CD14-positive monocyte (primary cell): ENCODE results near the gene SYNPO2. TPM values are rescaled to one million over a fixed set of nuclear protein-coding genes. Genes with fewer than 3 reads are reported as not detected.

Source experiments
- DNase-seq, 3 donors: peaks; one replicate each; pipeline ENCODE4 v3.0.0-alpha.2; 2011 to 2022
- H2AFZ ChIP-seq: 2 replicates; pipeline ENCODE4 v1.6.0; 2012; ENCODE audit warnings: mild to moderate bottlenecking, low read depth, low read length, inconsistent platforms; ENCODE audit not compliant: insufficient read depth, poor library complexity, severe bottlenecking
- H3K27ac ChIP-seq, 2 donors: 1 replicate in 1 of 2; 2 replicates in 1 of 2; pipeline ENCODE4 v1.5.1; 2012 to 2013; ENCODE audit warnings: low read length in 2 of 2, control low read depth in 1 of 2, inconsistent platforms in 1 of 2, low read depth in 1 of 2, mild to moderate bottlenecking in 1 of 2
- H3K27me3 ChIP-seq, 2 donors: one replicate each; pipeline versions ENCODE4 v1.6.0 to v1.6.1; 2011 to 2013; ENCODE audit warnings: low read length in 2 of 2; ENCODE audit not compliant: control insufficient read depth in 2 of 2, insufficient read depth in 2 of 2
- H3K36me3 ChIP-seq, 2 donors: replicated peaks in 1 of 2; 1 replicate in 1 of 2; 2 replicates in 1 of 2; pipeline versions ENCODE4 v1.5.1 to v1.6.1; 2012 to 2013; ENCODE audit warnings: low read length in 2 of 2, control low read depth in 1 of 2, inconsistent platforms in 1 of 2, mild to moderate bottlenecking in 1 of 2; ENCODE audit not compliant: insufficient read depth in 2 of 2, control insufficient read depth in 1 of 2
- H3K4me1 ChIP-seq, 2 donors: 1 replicate in 1 of 2; 2 replicates in 1 of 2; pipeline versions ENCODE4 v1.5.1 to v1.6.1; 2012 to 2013; ENCODE audit warnings: low read length in 2 of 2, control low read depth in 1 of 2, inconsistent platforms in 1 of 2, mild to moderate bottlenecking in 1 of 2, moderate library complexity in 1 of 2; ENCODE audit not compliant: insufficient read depth in 2 of 2, control insufficient read depth in 1 of 2
- H3K4me2 ChIP-seq: replicated peaks from 2 replicates; pipeline ENCODE3; 2012; ENCODE audit warnings: low read length, moderate library complexity, mild to moderate bottlenecking; ENCODE audit not compliant: poor library complexity, severe bottlenecking; ENCODE audit errors: extremely low read depth
- H3K4me3 ChIP-seq, 3 experiments: fragments of 200-600 bp in 1 of 3; sonication (generic) in 1 of 3; replicated peaks in 1 of 3; 1 replicate in 2 of 3; 2 replicates in 1 of 3; pipeline ENCODE4 v1.5.1; 2011 to 2013; ENCODE audit warnings: low read length in 3 of 3, mild to moderate bottlenecking in 3 of 3, control low read depth in 2 of 3, low read depth in 2 of 3, inconsistent platforms in 1 of 3, moderate library complexity in 1 of 3
- H3K79me2 ChIP-seq: 2 replicates; pipeline ENCODE4 v1.6.0; 2012; ENCODE audit warnings: mild to moderate bottlenecking, control low read depth, inconsistent platforms, low read length, moderate library complexity; ENCODE audit not compliant: insufficient read depth
- H3K9ac ChIP-seq: 2 replicates; pipeline ENCODE4 v1.6.0; 2017; ENCODE audit warnings: low read length, mild to moderate bottlenecking; ENCODE audit not compliant: insufficient read depth, poor library complexity, severe bottlenecking
- H3K9me3 ChIP-seq, 2 donors: replicated peaks in 1 of 2; 1 replicate in 1 of 2; 2 replicates in 1 of 2; pipeline versions ENCODE4 v1.5.1 to v1.6.1; 2012 to 2013; ENCODE audit warnings: low read length in 2 of 2, control low read depth in 1 of 2; ENCODE audit not compliant: control insufficient read depth in 1 of 2, insufficient read depth in 1 of 2
- H4K20me1 ChIP-seq: 2 replicates; pipeline ENCODE4 v1.6.0; 2012; ENCODE audit warnings: mild to moderate bottlenecking, low read length, control low read depth, moderate library complexity; ENCODE audit not compliant: insufficient read depth
- H3K27ac Mint-ChIP-seq, 7 donors: one replicate each; pipeline ENCODE4 v1.8.0; 2020; ENCODE audit warnings: mild to moderate bottlenecking in 7 of 7, mixed read lengths in 7 of 7, moderate library complexity in 6 of 7, inconsistent platforms in 2 of 7
- H3K27me3 Mint-ChIP-seq, 3 donors: one replicate each; pipeline ENCODE4 v1.8.0; 2021 to 2022; ENCODE audit warnings: low read depth in 3 of 3, mild to moderate bottlenecking in 3 of 3, mixed read lengths in 3 of 3, moderate library complexity in 3 of 3, inconsistent platforms in 1 of 3
- H3K36me3 Mint-ChIP-seq, 2 donors: one replicate each; pipeline ENCODE4 v1.8.0; 2020; ENCODE audit warnings: mixed read lengths in 2 of 2, inconsistent platforms in 1 of 2, mild to moderate bottlenecking in 1 of 2
- H3K4me1 Mint-ChIP-seq: one replicate; pipeline ENCODE4 v1.8.0; 2020; ENCODE audit warnings: mild to moderate bottlenecking, mixed read lengths
- H3K4me3 Mint-ChIP-seq, 2 donors: one replicate each; pipeline ENCODE4 v1.8.0; 2020; ENCODE audit warnings: mild to moderate bottlenecking in 2 of 2, mixed read lengths in 2 of 2, moderate library complexity in 1 of 2
- H3K9me3 Mint-ChIP-seq, 7 donors: one replicate each; pipeline ENCODE4 v1.8.0; 2020 to 2022; ENCODE audit warnings: mixed read lengths in 7 of 7, mild to moderate bottlenecking in 6 of 7, moderate library complexity in 6 of 7, inconsistent platforms in 2 of 7
- CTCF ChIP-seq: fragments of 200-600 bp; IDR thresholded peaks from one replicate; pipeline ENCODE4 v1.8.0; 2022; ENCODE audit warnings: antibody characterized with exemption, mild to moderate bottlenecking
- WGBS: methylation state at CpG from one replicate; pipeline ENCODE4 v1.1.5; 2013; ENCODE audit warnings: missing lambda C conversion rate; ENCODE audit not compliant: insufficient coverage; 5-methylcytosine and 5-hydroxymethylcytosine counted together
- intact Hi-C, 2 donors: fragments of 100-400 bp; cut with micrococcal nuclease; formaldehyde crosslinking; loops; one replicate each; pipeline versions ENCODE4 v1.15.0 to v1.15.1; 2023
- polyA plus RNA-seq, 3 donors: library from polyadenylated mRNA; depleted of rRNA in 1 of 3; unstranded in 2 of 3; stranded (reverse) in 1 of 3; fragments of 300-500 nt in 2 of 3; fragments of >200 nt in 1 of 3; fragmentation: Illumina TruSeq in 2 of 3; gene quantifications; 1 replicate in 2 of 3; 2 replicates in 1 of 3; pipeline ENCODE4 v1.2.3, GENCODE V29; 2012 to 2021

Gene SYNPO2
- polyA plus RNA-seq, 3 donors, result 0.04 TPM; not detected in 2

DNA sequence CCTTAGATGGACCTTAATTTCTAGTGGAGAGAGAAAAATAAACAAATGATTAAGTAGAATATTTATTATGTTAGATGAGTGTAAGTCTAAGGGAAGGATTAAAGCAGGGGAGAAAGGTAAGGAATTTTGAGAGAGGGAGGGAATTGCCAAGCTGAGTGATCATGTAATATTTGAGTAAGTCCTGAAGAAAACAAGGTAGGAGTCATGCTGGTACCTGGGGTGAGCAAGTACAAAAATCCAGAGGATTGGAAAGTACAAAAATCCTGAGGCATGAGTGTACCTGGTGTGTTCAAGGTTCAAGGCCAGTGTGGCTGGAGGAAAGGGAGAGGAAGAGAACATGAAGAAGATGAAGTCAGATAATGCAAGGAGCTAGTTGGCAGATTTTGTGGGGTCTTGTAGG, 159.8 kb downstream of the SYNPO2 start:
- no peaks in the 10 kb centered on the region for H3K27me3 Mint-ChIP-seq
- no peak overlapping the region for H3K4me3 ChIP-seq
- peak overlapping the region in 2 of 7 donors; percentile 1 to 7 for H3K27ac Mint-ChIP-seq
- no peaks in the 10 kb centered on the region for H3K4me1 Mint-ChIP-seq
- no peak overlapping the region for H2AFZ ChIP-seq
- no peaks in the 10 kb centered on the region for H4K20me1 ChIP-seq
- H3K4me3 Mint-ChIP-seq, result no peak overlapping the region
- H3K79me2 ChIP-seq, result no peaks in the 10 kb centered on the region
- H3K4me2 ChIP-seq, result no peak overlapping the region
- no peak for TF ChIP-seq CTCF
- no peaks in the 10 kb centered on the region for H3K9me3 Mint-ChIP-seq
- no peak for DNase-seq
- intact Hi-C loops, result loop anchor here in 1 of 2 donors (10.0 kb wide), 1 partner anchor 76 kb away; no protein-coding TSS in a partner anchor
- no peak overlapping the region for H3K27ac ChIP-seq
- no peaks in the 10 kb centered on the region for H3K36me3 ChIP-seq
- no peak overlapping the region for H3K9ac ChIP-seq
- H3K36me3 Mint-ChIP-seq, result no peaks in the 10 kb centered on the region
- H3K27me3 ChIP-seq, result no peaks in the 10 kb centered on the region
- no peaks in the 10 kb centered on the region for H3K9me3 ChIP-seq
- no peaks in the 10 kb centered on the region for H3K4me1 ChIP-seq

DNA sequence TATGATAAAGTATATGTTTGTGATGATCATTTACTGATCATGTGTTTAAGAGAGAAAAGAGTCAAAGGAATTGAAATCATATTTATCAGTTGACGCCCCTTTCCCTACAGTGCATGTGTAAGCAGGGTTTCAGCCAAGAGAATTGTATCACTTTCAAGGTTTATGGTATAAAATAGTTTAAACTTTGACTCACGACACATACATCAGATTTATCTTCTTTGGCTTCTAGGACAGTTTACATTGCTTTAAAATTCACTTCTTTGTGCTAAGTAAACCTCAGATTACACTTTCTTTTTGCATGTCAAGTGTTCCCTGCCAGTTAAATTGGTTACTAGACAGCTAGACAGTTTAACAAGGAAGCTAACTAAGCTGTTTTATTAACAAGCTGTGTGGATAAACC, 160.7 kb downstream of the SYNPO2 start:
- intact Hi-C loops, result loop anchor here in 1 of 2 donors (10.0 kb wide), 1 partner anchor 75 kb away; no protein-coding TSS in a partner anchor
- Mint-ChIP-seq H3K4me3 (no peak overlapping the region), H3K27me3 (no peaks in the 10 kb centered on the region), H3K27ac (no peak overlapping the region), H3K9me3 (no peaks in the 10 kb centered on the region), H3K4me1 (no peaks in the 10 kb centered on the region), H3K36me3 (no peaks in the 10 kb centered on the region)
- no peak overlapping the region for H3K9ac ChIP-seq
- no peaks in the 10 kb centered on the region for H3K36me3 ChIP-seq
- no peaks in the 10 kb centered on the region for H3K4me1 ChIP-seq
- no peak overlapping the region for H3K27ac ChIP-seq
- H4K20me1 ChIP-seq, result no peaks in the 10 kb centered on the region
- H3K9me3 ChIP-seq, result no peaks in the 10 kb centered on the region
- H2AFZ ChIP-seq, result no peak overlapping the region
- no peak for TF ChIP-seq CTCF
- no peaks in the 10 kb centered on the region for H3K27me3 ChIP-seq
- no peak for DNase-seq
- no peaks in the 10 kb centered on the region for H3K79me2 ChIP-seq
- no peak overlapping the region for H3K4me3 ChIP-seq
- no CpG with 5 or more reads among the region's 2 CpGs for WGBS
- H3K4me2 ChIP-seq, result no peak overlapping the region
